Hepatocyte (in vitro differentiated cells): ENCODE measurements around the gene PUS7. TPM values are rescaled to one million over a fixed set of nuclear protein-coding genes. Genes with fewer than 3 reads are reported as not detected.

Experiments
- DNase-seq: peaks from one replicate; pipeline ENCODE4 v3.0.0-alpha.2; 2016; ENCODE audit warnings: low spot score
- H2AFZ ChIP-seq: fragments of 200-600 bp; sonication (generic); 2 replicates; pipeline ENCODE4 v1.6.0; 2016; ENCODE audit warnings: antibody characterized with exemption, mild to moderate bottlenecking
- H3K27ac ChIP-seq: fragments of 200-600 bp; sonication (generic); 2 replicates; pipeline ENCODE4 v1.5.1; 2016; ENCODE audit warnings: mild to moderate bottlenecking
- H3K27me3 ChIP-seq: fragments of 200-600 bp; sonication (generic); 2 replicates; pipeline ENCODE4 v1.6.1; 2016
- H3K36me3 ChIP-seq: fragments of 200-600 bp; sonication (generic); replicated peaks from 2 replicates; pipeline ENCODE4 v1.5.1; 2016; ENCODE audit warnings: low read depth; ENCODE audit not compliant: insufficient read depth
- H3K4me1 ChIP-seq: fragments of 200-600 bp; sonication (generic); 2 replicates; pipeline ENCODE4 v1.5.1; 2016; ENCODE audit warnings: mild to moderate bottlenecking, moderate library complexity; ENCODE audit not compliant: insufficient read depth
- H3K4me2 ChIP-seq: fragments of 200-600 bp; sonication (generic); 2 replicates; pipeline ENCODE4 v1.6.0; 2016
- H3K4me3 ChIP-seq: fragments of 200-600 bp; sonication (generic); 2 replicates; pipeline ENCODE4 v1.5.1; 2016; ENCODE audit warnings: mild to moderate bottlenecking
- H3K79me2 ChIP-seq: fragments of 200-600 bp; sonication (generic); 2 replicates; pipeline ENCODE4 v1.6.0; 2017; ENCODE audit warnings: mild to moderate bottlenecking
- H3K9me2 ChIP-seq: fragments of 200-600 bp; sonication (generic); replicated peaks from 2 replicates; pipeline ENCODE4 v1.6.0; 2017; ENCODE audit warnings: mild to moderate bottlenecking; ENCODE audit not compliant: insufficient read depth
- H3K9me3 ChIP-seq: fragments of 200-600 bp; sonication (generic); 2 replicates; pipeline ENCODE4 v1.5.1; 2016; ENCODE audit warnings: low read depth, mild to moderate bottlenecking
- H4K20me1 ChIP-seq: fragments of 200-600 bp; sonication (generic); 2 replicates; pipeline ENCODE4 v1.6.0; 2016; ENCODE audit warnings: mild to moderate bottlenecking; ENCODE audit not compliant: insufficient read depth, poor library complexity, severe bottlenecking
- EZH2 ChIP-seq: fragments of 200-600 bp; sonication (generic); IDR thresholded peaks from 2 replicates; pipeline ENCODE4 v1.6.1; 2016; ENCODE audit warnings: antibody characterized with exemption, mild to moderate bottlenecking, borderline replicate concordance
- EZH2phosphoT487 ChIP-seq: fragments of 200-600 bp; sonication (generic); IDR thresholded peaks from one replicate; pipeline ENCODE4 v1.6.1; 2018; ENCODE audit warnings: antibody characterized with exemption, mild to moderate bottlenecking, low read depth, moderate library complexity; ENCODE audit not compliant: unreplicated experiment, severe bottlenecking
- WGBS: methylation state at CpG from one replicate; pipeline ENCODE4 v1.1.6; 2016; ENCODE audit warnings: low lambda C conversion rate; ENCODE audit errors: missing lambda C conversion rate; 5-methylcytosine and 5-hydroxymethylcytosine counted together
- polyA plus RNA-seq: library from polyadenylated mRNA; unstranded; fragments of >200 nt; fragmentation: Nextera tagmentation; extraction: Ambion mirVana; gene quantifications from 2 replicates; pipeline ENCODE4 v1.2.1, GENCODE V29; 2016
- total RNA-seq: library from RNA; depleted of rRNA; stranded (reverse); fragments of >200 nt; gene quantifications from 2 replicates; pipeline ENCODE4 v1.2.3, GENCODE V29; 2014
- TF ChIP-seq, protein P1 (sequence below): fragments of 200-600 bp; sonication (generic); IDR thresholded peaks from 2 replicates; pipeline ENCODE4 v1.5.1; 2016; ENCODE audit warnings: antibody characterized with exemption, mild to moderate bottlenecking; ENCODE audit not compliant: poor library complexity

The PUS7 gene
- total and polyA plus RNA-seq, 2 experiments from 2014 or later, result 4.3 to 12.6 TPM

DNA sequence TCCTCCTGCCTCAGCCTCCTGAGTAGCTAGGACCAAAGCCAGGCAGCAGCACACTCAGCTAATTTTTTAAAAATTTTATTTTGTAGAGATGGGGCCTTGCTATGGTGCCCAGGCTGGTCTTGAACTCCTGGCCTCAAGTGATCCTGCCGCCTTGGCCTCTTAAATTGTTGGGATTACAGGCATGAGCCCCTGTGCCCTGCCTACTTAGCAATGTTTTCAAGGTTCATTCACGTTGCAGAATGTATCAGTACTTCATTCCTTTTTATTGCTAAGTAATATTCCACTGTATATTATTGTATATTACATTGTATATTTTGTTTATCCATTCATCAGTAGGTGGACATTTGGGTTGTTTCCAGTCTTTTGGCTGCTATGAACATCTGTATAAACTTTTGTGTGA, 44.2 kb downstream of the PUS7 start:
- H3K4me1 ChIP-seq, result no peaks in the 10 kb centered on the region
- no peak overlapping the region for H3K4me2 ChIP-seq
- no peaks in the 10 kb centered on the region for H3K27me3 ChIP-seq
- no peak overlapping the region for H3K27ac ChIP-seq
- H3K4me3 ChIP-seq, result no peak overlapping the region
- no peak for DNase-seq
- H3K79me2 ChIP-seq, result no peaks in the 10 kb centered on the region
- 91% methylated on average over 2 of the region's 2 CpGs for WGBS
- TF ChIP-seq, protein P1, sequence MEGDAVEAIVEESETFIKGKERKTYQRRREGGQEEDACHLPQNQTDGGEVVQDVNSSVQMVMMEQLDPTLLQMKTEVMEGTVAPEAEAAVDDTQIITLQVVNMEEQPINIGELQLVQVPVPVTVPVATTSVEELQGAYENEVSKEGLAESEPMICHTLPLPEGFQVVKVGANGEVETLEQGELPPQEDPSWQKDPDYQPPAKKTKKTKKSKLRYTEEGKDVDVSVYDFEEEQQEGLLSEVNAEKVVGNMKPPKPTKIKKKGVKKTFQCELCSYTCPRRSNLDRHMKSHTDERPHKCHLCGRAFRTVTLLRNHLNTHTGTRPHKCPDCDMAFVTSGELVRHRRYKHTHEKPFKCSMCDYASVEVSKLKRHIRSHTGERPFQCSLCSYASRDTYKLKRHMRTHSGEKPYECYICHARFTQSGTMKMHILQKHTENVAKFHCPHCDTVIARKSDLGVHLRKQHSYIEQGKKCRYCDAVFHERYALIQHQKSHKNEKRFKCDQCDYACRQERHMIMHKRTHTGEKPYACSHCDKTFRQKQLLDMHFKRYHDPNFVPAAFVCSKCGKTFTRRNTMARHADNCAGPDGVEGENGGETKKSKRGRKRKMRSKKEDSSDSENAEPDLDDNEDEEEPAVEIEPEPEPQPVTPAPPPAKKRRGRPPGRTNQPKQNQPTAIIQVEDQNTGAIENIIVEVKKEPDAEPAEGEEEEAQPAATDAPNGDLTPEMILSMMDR, result no peak
- TF ChIP-seq EZH2, result no peak
- no peak for TF ChIP-seq EZH2phosphoT487
- H3K9me3 ChIP-seq, result no peaks in the 10 kb centered on the region
- H2AFZ ChIP-seq, result no peak overlapping the region
- H3K36me3 ChIP-seq, result no peaks in the 10 kb centered on the region
- H4K20me1 ChIP-seq, result no peaks in the 10 kb centered on the region
- no peaks in the 10 kb centered on the region for H3K9me2 ChIP-seq

DNA sequence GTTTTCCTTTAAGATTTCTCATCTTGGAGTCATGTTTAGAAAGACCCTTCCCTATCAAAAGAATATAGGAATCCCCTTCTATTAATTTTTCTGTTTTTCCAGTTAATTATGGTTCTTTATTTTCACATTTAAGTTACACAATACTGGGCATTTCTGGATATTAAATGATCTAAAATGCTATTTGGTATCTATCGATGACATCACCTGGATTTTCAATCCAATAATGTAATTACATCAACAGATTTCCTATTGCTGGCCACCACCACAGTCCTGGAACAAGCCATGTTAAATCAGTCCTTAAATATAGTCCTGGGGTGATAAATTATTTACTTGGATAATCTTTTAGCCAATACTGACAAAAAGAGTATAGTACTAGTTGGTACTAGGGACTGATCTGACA, 48.0 kb downstream of the PUS7 start:
- TF ChIP-seq EZH2phosphoT487 (no peak), EZH2 (no peak)
- TF ChIP-seq, protein P1, result no peak
- H3K27me3 ChIP-seq, result no peaks in the 10 kb centered on the region
- H3K9me2 ChIP-seq, result no peaks in the 10 kb centered on the region
- no peaks in the 10 kb centered on the region for H3K4me1 ChIP-seq
- no peak overlapping the region for H3K4me3 ChIP-seq
- no peaks in the 10 kb centered on the region for H3K36me3 ChIP-seq
- no peaks in the 10 kb centered on the region for H3K9me3 ChIP-seq
- H3K27ac ChIP-seq, result no peak overlapping the region
- no peak for DNase-seq
- H3K79me2 ChIP-seq, result no peaks in the 10 kb centered on the region
- H3K4me2 ChIP-seq, result no peak overlapping the region
- no peaks in the 10 kb centered on the region for H4K20me1 ChIP-seq
- WGBS, result 100% methylated on average over 1 of the region's 1 CpG
- H2AFZ ChIP-seq, result no peak overlapping the region

DNA sequence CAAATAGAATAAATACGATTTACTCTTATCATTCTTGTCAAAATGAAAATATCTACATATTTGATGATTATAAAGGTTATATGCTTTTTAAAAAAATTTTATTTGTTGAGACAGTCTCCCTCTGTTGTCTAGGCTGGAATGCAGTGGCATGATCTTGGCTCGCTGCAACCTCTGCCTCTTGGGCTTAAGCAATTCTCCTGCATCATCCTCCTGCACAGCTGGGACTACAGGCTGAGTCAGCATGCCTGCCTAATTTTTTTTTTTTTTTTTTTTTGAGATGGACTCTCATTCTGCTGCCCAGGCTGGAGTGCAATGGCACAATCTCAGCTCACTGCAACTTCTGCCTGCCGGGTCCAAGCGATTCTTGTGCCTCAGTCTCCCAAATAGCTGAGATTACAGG, 48.9 kb downstream of the PUS7 start:
- no peak for TF ChIP-seq EZH2
- Histone ChIP-seq H4K20me1 (no peaks in the 10 kb centered on the region), H3K4me2 (no peak overlapping the region), H3K27me3 (no peaks in the 10 kb centered on the region), H3K36me3 (no peaks in the 10 kb centered on the region), H3K4me3 (no peak overlapping the region), H3K79me2 (no peaks in the 10 kb centered on the region), H2AFZ (no peak overlapping the region), H3K4me1 (no peaks in the 10 kb centered on the region), H3K9me2 (no peaks in the 10 kb centered on the region), H3K27ac (no peak overlapping the region), H3K9me3 (no peaks in the 10 kb centered on the region)
- peak; percentile 21 for DNase-seq
- WGBS, result 90% methylated on average over 4 of the region's 4 CpGs

DNA sequence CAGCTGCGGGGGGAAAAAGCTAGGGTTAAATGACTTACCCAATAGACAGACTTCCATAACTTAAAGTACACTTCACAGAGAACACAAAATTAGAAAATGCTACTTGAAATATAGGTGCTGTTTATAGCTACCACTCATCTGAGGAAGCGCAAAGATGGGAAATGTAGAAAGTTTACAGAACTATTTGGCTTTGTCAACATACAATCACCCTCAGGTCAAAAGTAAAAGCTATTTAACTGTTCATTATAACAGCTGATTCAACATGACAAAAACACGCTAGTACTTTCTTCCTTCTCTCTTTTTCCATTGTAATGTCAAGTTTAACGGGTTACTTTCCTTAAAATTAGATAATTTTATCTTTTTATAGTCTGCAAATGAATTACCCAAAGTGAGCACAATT, 51.2 kb downstream of the PUS7 start:
- Histone ChIP-seq H3K9me2 (no peaks in the 10 kb centered on the region), H3K79me2 (no peaks in the 10 kb centered on the region), H4K20me1 (no peaks in the 10 kb centered on the region), H3K4me2 (no peak overlapping the region), H3K27ac (no peak overlapping the region), H3K36me3 (no peaks in the 10 kb centered on the region), H3K4me1 (no peaks in the 10 kb centered on the region), H3K27me3 (no peaks in the 10 kb centered on the region), H3K9me3 (no peaks in the 10 kb centered on the region), H2AFZ (no peak overlapping the region), H3K4me3 (no peak overlapping the region)
- no peak for DNase-seq
- TF ChIP-seq EZH2 (no peak), EZH2phosphoT487 (no peak)
- TF ChIP-seq, protein P1, result no peak
- 83% methylated on average over 4 of the region's 4 CpGs for WGBS
